Measurements from ENCODE around the gene EEA1. TPM values are rescaled to one million over a fixed set of nuclear protein-coding genes. Genes with fewer than 3 reads are reported as not detected.

EEA1 gene
- total and polyA plus RNA-seq, 2 of the 4 experiments (the other 2 are of a cell fraction): 4.6 to 12.5 TPM

- Histone ChIP-seq H4K91ac (ENCODE audit: insufficient read depth, low read depth, low read length) (peak overlapping the region; percentile 21), H3K27ac (ENCODE audit: insufficient read depth, low read length) (peak overlapping the region; percentile 81; the same call in 1 of the 2 replicates), H3K4me2 (ENCODE audit: low read depth, low read length) (no peak overlapping the region), H4K5ac (ENCODE audit: low read depth, low read length) (peak overlapping the region; percentile 69), H2BK15ac (ENCODE audit: low read depth, low read length) (peak overlapping the region; percentile 51; the same call in 1 of the 3 replicates), H3K27me3 (ENCODE audit: control insufficient read depth, insufficient read depth, low read length) (no peaks in the 10 kb centered on the region), H3K56ac (ENCODE audit: extremely low read depth, insufficient read depth, low read length) (peak overlapping the region; percentile 2; the same call in 1 of the 2 replicates), H3K14ac (replicated peaks; ENCODE audit: low read depth, low read length) (peak overlapping the region; percentile 26; the same call in 1 of the 2 replicates), H4K20me1 (ENCODE audit: insufficient read depth, low read length) (no peaks in the 10 kb centered on the region), H3K4ac (ENCODE audit: low read depth, low read length) (peak overlapping the region; percentile 76), H3K23ac (ENCODE audit: low read depth, low read length) (peak overlapping the region; percentile 36; the same call in 1 of the 2 replicates), H2BK120ac (ENCODE audit: low read depth, low read length) (peak overlapping the region; percentile 84), H3K9ac (ENCODE audit: low read depth, low read length) (no peak overlapping the region), H3K9me1 (ENCODE audit: insufficient read depth, low read length) (peaks cover 9% of the 10 kb centered on the region; the same call in 1 of the 2 replicates), H3K4me1 (ENCODE audit: control insufficient read depth, insufficient read depth, low read length) (peaks cover 8% of the 10 kb centered on the region), H2AK5ac (ENCODE audit: low read depth, low read length) (peak overlapping the region; percentile 18; the same call in 1 of the 2 replicates), H2BK5ac (ENCODE audit: low read depth, low read length, poor library complexity, severe bottlenecking) (peak overlapping the region; percentile 89), H3K36me3 (ENCODE audit: control insufficient read depth, insufficient read depth, low read length) (no peaks in the 10 kb centered on the region), H3K18ac (ENCODE audit: low read depth, low read length) (peak overlapping the region; percentile 88), H2AFZ (replicated peaks; ENCODE audit: low read length, poor library complexity) (no peak overlapping the region), H4K8ac (ENCODE audit: low read depth in 2 of 2, low read length in 2 of 2) (peak overlapping the region; percentile 25 to 63; a peak in 3 of 4 replicates), H3K9me3 (ENCODE audit: control insufficient read depth, insufficient read depth, low read length) (peaks cover 8% of the 10 kb centered on the region; the same call in 1 of the 2 replicates), H3K79me1 (ENCODE audit: low read depth in 1 of 2, low read length in 2 of 2) (no peaks in the 10 kb centered on the region), H2BK20ac (ENCODE audit: low read depth, low read length) (peak overlapping the region; percentile 82), H2AK9ac (replicated peaks; ENCODE audit: low read depth, low read length, poor library complexity) (no peak overlapping the region), H3K4me3 (ENCODE audit: insufficient read depth, low read depth, low read length) (no peak overlapping the region)
- intact Hi-C loops (cut with micrococcal nuclease): loop anchor here (5.0 kb wide), 1 partner anchor 46 kb away; the partner anchor contains the start of gene EEA1
- WGBS, 2 experiments (ENCODE audit: extremely low coverage in 2 of 2, insufficient read length in 1 of 2): no CpG with 5 or more reads among the region's 1 CpG
- no TSS peak for BruUV-seq (replicated peaks)
- dilution Hi-C loops (cut with HindIII; ENCODE audit: low sequenced_read_pairs, unreplicated experiment): no loop called here
- ChIA-PET CTCF (no interaction called here), POLR2A (ENCODE audit: unreplicated experiment) (no interaction called here)
- ATAC-seq (ENCODE audit: low read depth): peak; percentile 19; the same call in 1 of the 2 replicates
- TF ChIP-seq CEBPB (IDR thresholded peaks at IDR 0.05; ENCODE audit: low read depth, low read length): peak; percentile 98
- no peak for TF ChIP-seq POLR2A (IDR thresholded peaks at IDR 0.05; ENCODE audit: low read depth, low read length)
- DNase-seq: peak; percentile 90
- in situ Hi-C loops (cut with MboI; ENCODE audit: low sequenced_read_pairs): no loop called here
Observed at GRCh38 chr12:92973614-92974013, 44.5 kb upstream of the EEA1 start.
